Upper lobe of left lung (tissue), 4 donors: Measurements from ENCODE around the gene ARHGAP19.

Source experiments
- CTCF ChIP-seq, 6 experiments: fragments of 450-650 bp in 4 of 6; fragments of 200-600 bp in 2 of 6; sonication (generic) in 2 of 6; IDR thresholded peaks; one replicate each; pipeline ENCODE4 v1.5.1; 2016 to 2019; ENCODE audit warnings: antibody characterized with exemption in 6 of 6
- POLR2AphosphoS5 ChIP-seq, 2 donors: sonication (generic); formaldehyde crosslinking; IDR thresholded peaks; one replicate each; pipeline ENCODE4 v1.5.1; 2017; ENCODE audit warnings: antibody characterized with exemption in 2 of 2

- no peak for TF ChIP-seq CTCF (IDR thresholded peaks at IDR 0.05)
- no peak for TF ChIP-seq POLR2AphosphoS5 (IDR thresholded peaks at IDR 0.05)
These were observed 24.8 kb downstream of the ARHGAP19 start for GRCh38 chr10:97267671-97268070.
